GM12874 (cell line): ENCODE results near the gene ATAD5.

ENCODE experiments used
- TF ChIP-seq, protein P1 (sequence below): IDR thresholded peaks from 2 replicates; pipeline ENCODE4 v1.5.1; 2011; ENCODE audit warnings: low read depth, mild to moderate bottlenecking, control low read depth, low read length, moderate library complexity; ENCODE audit not compliant: insufficient read depth

ATAD5 gene

DNA sequence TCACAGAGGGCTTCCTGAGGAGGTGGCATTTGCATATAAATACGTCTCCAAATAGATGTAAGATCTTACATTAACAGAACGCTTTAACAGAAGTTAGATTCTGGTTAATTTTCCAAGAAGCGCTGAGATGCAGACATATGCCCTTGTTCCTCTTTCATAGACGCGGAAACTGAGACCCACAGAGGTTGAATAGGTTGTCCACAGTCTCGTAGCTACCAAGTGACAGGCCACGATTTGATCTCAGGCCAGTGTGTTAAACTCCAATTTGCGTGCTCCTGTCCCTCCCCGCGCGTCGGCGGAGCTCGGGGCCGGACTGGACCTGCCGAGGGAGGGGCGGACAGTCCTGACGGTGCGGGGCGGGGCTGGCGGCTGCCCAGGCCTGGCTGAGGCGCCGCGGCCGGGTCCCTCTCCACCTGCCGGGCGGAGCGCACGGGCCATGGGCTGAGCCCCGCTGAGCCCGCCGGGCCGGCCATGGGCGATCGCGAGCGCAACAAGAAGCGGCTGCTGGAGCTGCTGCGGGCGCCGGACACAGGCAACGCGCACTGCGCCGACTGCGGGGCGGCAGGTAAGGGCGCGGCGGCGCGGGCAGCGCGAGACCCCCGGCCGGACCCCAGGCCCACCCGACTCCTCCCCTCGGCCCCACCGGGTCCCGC is 89.9 kb downstream of the ATAD5 start, which contains the start of gene ADAP2:
ADAP2 (plus strand) TSS at position 402 of the 653 bp plus-strand sequence; CDS start at position 472, 70 bp downstream.
- TF ChIP-seq, protein P1, sequence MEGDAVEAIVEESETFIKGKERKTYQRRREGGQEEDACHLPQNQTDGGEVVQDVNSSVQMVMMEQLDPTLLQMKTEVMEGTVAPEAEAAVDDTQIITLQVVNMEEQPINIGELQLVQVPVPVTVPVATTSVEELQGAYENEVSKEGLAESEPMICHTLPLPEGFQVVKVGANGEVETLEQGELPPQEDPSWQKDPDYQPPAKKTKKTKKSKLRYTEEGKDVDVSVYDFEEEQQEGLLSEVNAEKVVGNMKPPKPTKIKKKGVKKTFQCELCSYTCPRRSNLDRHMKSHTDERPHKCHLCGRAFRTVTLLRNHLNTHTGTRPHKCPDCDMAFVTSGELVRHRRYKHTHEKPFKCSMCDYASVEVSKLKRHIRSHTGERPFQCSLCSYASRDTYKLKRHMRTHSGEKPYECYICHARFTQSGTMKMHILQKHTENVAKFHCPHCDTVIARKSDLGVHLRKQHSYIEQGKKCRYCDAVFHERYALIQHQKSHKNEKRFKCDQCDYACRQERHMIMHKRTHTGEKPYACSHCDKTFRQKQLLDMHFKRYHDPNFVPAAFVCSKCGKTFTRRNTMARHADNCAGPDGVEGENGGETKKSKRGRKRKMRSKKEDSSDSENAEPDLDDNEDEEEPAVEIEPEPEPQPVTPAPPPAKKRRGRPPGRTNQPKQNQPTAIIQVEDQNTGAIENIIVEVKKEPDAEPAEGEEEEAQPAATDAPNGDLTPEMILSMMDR, result no peak

DNA sequence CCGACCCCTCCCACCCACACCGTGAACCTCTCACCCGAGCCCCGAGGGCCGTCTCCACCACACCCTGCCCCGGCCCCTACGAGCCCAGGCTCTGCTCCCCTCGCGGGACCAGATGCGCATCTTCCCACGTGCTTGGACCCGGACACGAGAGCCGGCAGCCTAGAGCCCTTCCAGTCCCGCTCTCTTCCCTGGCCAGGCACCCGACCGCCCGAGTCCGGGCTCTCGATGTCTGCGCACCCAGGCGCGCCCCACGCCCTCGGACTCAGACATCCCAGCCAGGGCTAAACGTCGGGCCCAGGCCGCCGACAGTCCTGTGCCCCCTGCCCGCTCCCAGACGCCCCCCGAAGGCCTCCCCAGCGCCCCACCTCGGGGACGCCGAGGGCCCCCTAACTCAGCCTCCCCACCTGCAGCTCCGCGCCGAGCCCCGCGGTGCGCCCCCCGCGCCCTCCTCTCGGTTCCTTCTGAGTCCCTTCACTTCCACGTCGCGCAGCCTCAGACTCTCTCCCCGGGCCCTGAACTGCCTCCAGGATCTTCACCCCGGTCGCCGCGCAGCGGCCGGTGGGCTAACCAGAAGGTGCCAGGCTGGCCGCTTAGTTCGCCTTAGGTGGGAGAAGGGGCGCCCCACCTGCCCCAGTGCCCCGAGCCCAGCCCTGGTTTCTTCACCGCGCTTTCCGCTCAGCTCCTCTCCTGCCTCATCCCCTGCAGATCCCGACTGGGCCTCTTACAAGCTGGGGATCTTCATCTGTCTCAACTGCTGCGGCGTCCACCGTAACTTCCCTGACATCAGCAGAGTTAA is 90.7 kb downstream of the ATAD5 start:
- TF ChIP-seq, protein P1, result no peak

DNA sequence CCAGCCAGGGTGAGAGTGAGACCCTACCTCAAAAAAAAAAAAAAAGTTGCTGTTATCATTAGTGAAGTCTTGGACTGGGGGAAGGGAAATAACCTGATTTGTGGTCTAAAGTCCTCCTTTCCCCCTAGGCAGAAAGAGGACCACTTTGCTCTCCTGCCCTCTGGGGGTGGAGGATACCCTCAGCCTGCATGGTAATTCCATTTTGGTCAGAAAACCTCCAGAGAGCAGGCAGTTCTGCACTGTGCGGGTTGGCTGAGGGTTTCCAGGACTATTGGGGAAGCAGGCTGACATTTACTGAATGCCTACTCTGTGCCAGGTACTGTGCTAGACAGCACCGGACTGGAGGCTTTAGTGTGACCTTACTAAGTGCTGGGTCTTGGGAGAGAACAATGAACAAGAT is 92.6 kb downstream of the ATAD5 start:
- TF ChIP-seq, protein P1, result no peak

DNA sequence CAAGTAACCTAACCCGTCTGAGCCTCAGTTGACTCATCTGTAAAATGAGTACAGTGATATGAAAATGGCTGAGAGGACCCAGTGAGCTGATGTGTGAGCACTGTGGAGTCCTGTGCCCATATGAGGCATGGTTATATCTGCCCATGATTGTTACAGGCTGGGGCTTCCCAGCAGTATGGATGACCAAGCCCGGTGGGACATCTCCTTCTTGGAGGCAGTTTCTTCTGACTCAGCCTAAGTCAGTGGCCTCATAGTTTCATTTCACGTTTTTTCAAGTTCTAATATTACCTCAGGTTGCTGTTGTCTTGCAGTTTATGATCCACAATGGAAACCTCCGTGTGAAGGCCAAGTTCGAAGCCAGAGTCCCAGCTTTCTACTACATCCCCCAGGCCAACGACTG is 94.8 kb downstream of the ATAD5 start:
- TF ChIP-seq, protein P1, result no peak

DNA sequence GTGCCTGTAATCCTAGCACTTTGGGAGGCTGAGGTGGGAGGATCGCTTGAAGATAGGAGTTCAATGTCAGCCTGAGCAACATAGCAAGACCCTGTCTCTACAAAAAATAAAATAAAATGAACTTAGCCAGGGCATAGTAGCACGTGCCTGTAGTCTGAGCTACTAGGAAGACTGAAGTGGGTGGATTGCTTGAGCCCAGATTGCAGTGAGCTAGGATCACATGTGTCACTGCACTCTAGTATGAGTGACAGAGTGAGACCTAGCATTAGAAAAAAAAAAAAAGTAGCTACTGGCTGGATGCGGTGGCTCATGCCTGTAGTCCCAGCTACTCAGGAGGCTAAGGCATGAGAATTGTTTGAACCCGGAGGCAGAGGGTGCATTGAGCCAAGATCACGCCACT is 96.0 kb downstream of the ATAD5 start:
- TF ChIP-seq, protein P1, result no peak

DNA sequence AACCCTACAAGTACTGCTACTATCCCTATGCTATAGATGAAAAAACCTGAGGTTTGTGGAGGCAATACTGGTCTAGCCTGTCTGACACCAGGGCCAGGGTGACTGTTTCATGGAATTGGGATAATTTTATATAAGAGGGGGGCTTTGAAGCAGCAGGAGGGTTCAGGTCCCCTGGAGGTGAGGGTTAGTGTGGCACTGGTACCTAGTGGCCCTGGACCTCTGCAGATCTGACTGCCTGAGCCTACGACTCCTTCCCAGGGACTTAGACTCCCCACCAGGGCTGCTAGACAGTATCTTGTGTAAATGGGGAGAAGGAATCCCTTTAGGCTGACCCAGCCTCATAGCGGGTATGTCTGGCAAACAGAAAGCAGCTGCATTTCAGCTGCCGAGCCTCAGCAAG is 96.8 kb downstream of the ATAD5 start:
- TF ChIP-seq, protein P1, result no peak

DNA sequence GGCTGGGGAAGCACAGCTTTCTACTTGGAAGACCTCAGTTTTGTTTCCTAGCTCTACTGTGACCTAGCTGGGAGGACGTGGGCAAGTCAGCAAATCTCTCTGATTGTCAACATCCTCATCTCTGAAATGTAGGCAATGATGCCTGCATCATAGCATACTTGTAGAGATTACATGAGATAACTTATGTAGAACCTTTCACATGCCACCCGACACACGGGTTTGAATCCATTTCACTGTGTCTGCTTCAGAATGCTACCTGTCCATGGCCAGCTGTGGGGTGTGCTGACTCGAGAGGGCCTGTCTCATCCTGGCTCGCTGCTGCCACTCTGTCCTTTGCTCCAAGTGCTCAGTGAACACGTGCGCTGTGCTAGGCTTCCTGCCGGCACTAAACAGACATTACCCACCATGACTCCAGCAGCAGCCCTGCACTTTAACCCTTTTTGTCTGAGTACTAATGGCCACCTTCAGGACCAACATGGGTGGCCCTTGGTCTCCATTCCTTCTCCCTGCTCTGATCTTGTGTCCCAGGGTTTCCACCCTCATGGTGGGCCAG is 97.4 kb downstream of the ATAD5 start:
- TF ChIP-seq, protein P1, result no peak
